ENCODE measurements around the gene PCBP2.

GRCh38 chr12:53498235-53498630, 46.3 kb downstream of the PCBP2 start:
- TF ChIP-seq CTCF (IDR thresholded peaks at IDR 0.05) (no peak), EP300 (IDR thresholded peaks at IDR 0.05) (no peak), POLR2A (IDR thresholded peaks at IDR 0.05) (no peak)

Measured in tibial nerve (tissue), 4 donors.